ENCODE results near the gene RELL2.

The RELL2 gene

DNA sequence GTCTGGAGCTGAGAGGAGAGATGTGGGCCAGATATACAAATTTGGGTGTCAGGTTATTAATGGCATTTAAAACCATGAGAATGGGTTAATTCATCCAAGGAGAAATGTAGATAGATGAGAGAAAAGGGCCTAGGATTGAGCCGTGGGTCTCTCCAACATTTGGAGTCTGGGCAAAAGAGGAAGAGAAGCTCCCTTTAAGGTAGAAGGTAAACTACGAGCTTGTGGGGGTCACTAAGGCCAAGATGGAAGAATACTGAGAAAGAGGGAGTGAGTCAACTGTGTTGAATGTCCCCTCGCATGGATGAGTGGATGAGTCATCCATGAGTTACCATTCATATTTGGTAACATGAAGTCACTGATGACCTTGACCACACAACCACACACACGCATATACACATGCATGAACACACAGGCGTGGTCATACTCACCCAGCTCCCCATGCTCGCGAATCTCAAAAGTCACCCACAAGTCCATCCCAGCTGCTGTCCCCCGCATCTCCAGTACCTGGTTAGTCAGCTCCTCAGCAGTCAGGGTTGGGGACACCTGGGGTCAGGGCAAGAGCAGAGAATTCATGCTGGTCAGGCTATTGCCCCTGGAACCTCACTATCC, 21.2 kb downstream of the RELL2 start:
- Mint-ChIP-seq H3K27ac (ENCODE audit: low read depth) (no peak overlapping the region), H3K4me3 (no peak overlapping the region), H3K36me3 (ENCODE audit: insufficient read depth) (peaks cover 2% of the 10 kb centered on the region), H3K9me3 (no peaks in the 10 kb centered on the region), H3K4me1 (no peaks in the 10 kb centered on the region), H3K27me3 (no peaks in the 10 kb centered on the region)
- DNase-seq (ENCODE audit: low spot score in 2 of 2): no peak
- ATAC-seq (replicated peaks; ENCODE audit: extremely low read depth, poor library complexity, severe bottlenecking): no peak

DNA sequence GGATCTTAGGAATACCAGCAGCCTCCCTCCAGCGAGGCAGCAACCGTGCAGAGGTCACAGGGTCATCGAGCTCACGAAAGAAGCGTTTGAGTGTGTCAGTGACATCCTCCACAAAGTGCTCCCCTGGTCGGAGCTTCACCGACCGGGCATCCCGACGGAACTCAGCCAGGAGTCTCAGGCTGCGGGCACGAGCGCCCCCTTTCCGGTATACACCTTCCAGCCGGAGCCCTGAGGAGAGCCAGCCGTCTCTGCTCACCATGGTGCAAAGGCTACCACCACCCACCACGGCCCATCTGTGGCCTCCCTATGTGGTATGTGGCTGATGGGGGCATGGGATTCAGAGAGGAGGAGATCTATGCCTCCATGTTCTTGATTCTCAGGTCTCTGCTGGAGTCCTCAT, 25.2 kb downstream of the RELL2 start:
- no peak for DNase-seq (ENCODE audit: low spot score in 2 of 2)
- H3K9me3 Mint-ChIP-seq: no peaks in the 10 kb centered on the region
- peaks cover 2% of the 10 kb centered on the region for H3K36me3 Mint-ChIP-seq (ENCODE audit: insufficient read depth)
- H3K27ac Mint-ChIP-seq (ENCODE audit: low read depth): no peak overlapping the region
- no peak overlapping the region for H3K4me3 Mint-ChIP-seq
- peaks cover 4% of the 10 kb centered on the region for H3K4me1 Mint-ChIP-seq
- no peaks in the 10 kb centered on the region for H3K27me3 Mint-ChIP-seq
- no peak for ATAC-seq (replicated peaks; ENCODE audit: extremely low read depth, poor library complexity, severe bottlenecking)

DNA sequence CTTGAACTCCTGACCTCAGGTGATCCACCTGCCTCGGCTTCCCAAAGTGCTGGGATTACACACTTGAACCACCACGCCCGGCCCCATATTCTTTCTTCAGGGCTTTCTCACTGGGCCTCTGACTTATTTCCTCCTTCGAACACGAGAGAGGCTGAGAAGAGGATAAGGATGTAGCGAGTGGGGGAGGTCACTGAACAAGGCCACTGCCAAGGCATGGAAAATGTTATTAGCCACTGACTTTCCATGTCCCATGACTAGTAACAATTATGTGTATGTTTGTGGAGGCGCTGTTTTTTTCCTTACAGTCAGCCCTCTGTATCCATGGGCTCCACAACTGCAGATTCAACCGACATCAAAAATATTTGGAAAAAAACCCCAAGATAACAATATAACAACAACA, 26.7 kb downstream of the RELL2 start:
- Mint-ChIP-seq H3K27me3 (no peaks in the 10 kb centered on the region), H3K4me3 (no peak overlapping the region), H3K27ac (ENCODE audit: low read depth) (no peak overlapping the region), H3K36me3 (ENCODE audit: insufficient read depth) (no peaks in the 10 kb centered on the region), H3K9me3 (no peaks in the 10 kb centered on the region), H3K4me1 (peaks cover 4% of the 10 kb centered on the region)
- DNase-seq (ENCODE audit: low spot score in 2 of 2) (no peak), ATAC-seq (replicated peaks; ENCODE audit: extremely low read depth, poor library complexity, severe bottlenecking) (no peak)

DNA sequence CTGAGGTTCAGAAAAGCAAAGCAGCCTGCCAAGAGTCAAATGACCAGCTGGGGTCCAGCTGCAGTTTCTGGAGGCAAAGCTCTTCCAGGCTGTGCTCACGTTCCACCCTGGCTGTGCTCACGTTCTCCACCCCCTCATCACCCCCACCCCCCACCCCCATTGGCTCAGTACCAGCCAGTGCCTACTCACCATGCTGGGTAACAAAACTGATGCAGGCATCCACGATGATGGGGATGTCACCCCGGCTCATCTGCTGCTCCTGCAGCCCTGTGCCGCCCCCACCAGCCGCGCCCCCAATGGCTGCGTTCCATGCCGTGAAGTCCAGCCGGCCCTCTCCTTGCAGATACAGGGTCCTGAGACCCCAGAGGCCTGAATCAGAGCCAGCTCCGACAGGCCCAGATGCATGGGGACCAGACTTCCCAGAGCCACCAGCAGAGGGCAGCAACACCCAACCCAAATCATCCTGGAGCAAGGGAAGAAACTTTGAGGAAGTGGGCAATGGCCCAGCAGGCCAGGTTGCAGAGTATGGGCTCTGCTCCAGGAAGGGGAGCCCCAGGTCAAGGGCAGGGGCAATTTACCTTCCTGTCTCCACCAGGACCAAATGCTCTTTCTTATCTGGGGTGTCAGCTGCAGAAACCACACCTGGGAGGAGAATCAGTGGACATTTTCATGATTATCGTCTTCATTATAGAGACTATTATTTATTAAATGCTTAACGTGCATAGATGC, 28.1 kb downstream of the RELL2 start:
- Mint-ChIP-seq H3K9me3 (no peaks in the 10 kb centered on the region), H3K4me1 (peaks cover 8% of the 10 kb centered on the region), H3K36me3 (ENCODE audit: insufficient read depth) (no peaks in the 10 kb centered on the region), H3K4me3 (no peak overlapping the region), H3K27ac (ENCODE audit: low read depth) (no peak overlapping the region), H3K27me3 (no peaks in the 10 kb centered on the region)
- DNase-seq (ENCODE audit: low spot score in 2 of 2): peak; percentile 43 to 70
- ATAC-seq (replicated peaks; ENCODE audit: extremely low read depth, poor library complexity, severe bottlenecking): peak; percentile 62

- Mint-ChIP-seq H3K27me3 (no peaks in the 10 kb centered on the region), H3K27ac (ENCODE audit: low read depth) (no peak overlapping the region), H3K4me1 (peaks cover 8% of the 10 kb centered on the region), H3K36me3 (ENCODE audit: insufficient read depth) (no peaks in the 10 kb centered on the region), H3K9me3 (no peaks in the 10 kb centered on the region), H3K4me3 (no peak overlapping the region)
- DNase-seq (ENCODE audit: low spot score in 2 of 2) (no peak), ATAC-seq (replicated peaks; ENCODE audit: extremely low read depth, poor library complexity, severe bottlenecking) (no peak)
These were observed 29.5 kb downstream of the RELL2 start for GRCh38 chr5:141665995-141666940.

DNA sequence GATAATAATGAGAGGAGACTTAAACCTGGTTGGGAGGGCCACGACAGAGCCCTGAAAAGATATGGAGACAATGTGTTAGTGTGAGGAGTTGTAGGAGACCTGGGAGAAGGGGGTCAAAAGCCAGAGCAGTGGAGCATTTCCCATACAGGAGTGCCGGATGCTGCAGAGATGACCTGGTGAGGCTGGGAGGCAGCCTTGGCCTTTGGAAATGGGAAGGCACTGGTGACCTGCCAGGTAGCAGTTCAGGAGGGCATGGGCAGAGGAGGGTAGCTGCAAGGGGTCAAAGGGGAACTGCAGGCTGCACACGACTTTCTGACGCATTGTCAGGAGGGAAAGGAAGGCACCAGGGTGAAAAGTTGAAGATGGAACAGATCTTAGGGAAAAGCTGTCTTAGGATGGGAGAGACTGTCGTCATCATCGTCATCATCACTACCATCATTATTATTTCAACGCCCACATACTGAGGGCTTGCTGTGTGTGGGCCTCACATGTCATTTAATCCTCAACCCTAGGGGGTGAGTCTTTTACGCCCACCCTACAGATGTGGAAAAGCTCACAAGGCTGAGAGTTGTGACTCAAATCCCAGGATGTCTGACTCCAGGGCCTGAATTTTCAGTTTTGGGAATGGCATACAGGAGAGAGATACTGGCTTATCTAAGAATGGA, 31.9 kb downstream of the RELL2 start:
- Mint-ChIP-seq H3K4me3 (no peak overlapping the region), H3K4me1 (peaks cover 8% of the 10 kb centered on the region), H3K9me3 (no peaks in the 10 kb centered on the region), H3K36me3 (ENCODE audit: insufficient read depth) (no peaks in the 10 kb centered on the region), H3K27ac (ENCODE audit: low read depth) (no peak overlapping the region), H3K27me3 (no peaks in the 10 kb centered on the region)
- DNase-seq (ENCODE audit: low spot score in 2 of 2): no peak
- no peak for ATAC-seq (replicated peaks; ENCODE audit: extremely low read depth, poor library complexity, severe bottlenecking)

DNA sequence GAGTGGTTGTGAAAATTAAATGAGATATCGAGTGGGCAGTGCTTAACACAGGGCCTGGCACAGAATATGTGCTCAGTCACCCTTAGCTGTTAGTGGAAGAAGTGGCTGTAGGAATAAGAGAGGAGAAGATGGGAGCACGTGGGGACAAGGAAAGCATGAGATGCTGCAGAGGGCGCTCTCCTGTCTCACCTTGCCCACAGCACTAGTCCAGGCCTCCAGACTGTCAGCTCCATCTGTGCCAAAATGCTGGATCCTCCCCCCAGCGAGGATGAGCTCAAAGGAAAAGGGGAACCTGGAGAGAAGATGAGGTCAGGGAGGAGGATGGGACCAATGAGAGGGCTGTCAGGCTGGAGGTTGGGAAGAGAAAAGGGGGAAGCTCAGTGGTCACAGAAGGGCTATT, 32.7 kb downstream of the RELL2 start:
- no peak overlapping the region for H3K4me3 Mint-ChIP-seq
- no peak overlapping the region for H3K27ac Mint-ChIP-seq (ENCODE audit: low read depth)
- no peak for DNase-seq (ENCODE audit: low spot score in 2 of 2)
- no peaks in the 10 kb centered on the region for H3K36me3 Mint-ChIP-seq (ENCODE audit: insufficient read depth)
- H3K4me1 Mint-ChIP-seq: peaks cover 8% of the 10 kb centered on the region
- no peaks in the 10 kb centered on the region for H3K27me3 Mint-ChIP-seq
- no peak for ATAC-seq (replicated peaks; ENCODE audit: extremely low read depth, poor library complexity, severe bottlenecking)
- H3K9me3 Mint-ChIP-seq: no peaks in the 10 kb centered on the region

DNA sequence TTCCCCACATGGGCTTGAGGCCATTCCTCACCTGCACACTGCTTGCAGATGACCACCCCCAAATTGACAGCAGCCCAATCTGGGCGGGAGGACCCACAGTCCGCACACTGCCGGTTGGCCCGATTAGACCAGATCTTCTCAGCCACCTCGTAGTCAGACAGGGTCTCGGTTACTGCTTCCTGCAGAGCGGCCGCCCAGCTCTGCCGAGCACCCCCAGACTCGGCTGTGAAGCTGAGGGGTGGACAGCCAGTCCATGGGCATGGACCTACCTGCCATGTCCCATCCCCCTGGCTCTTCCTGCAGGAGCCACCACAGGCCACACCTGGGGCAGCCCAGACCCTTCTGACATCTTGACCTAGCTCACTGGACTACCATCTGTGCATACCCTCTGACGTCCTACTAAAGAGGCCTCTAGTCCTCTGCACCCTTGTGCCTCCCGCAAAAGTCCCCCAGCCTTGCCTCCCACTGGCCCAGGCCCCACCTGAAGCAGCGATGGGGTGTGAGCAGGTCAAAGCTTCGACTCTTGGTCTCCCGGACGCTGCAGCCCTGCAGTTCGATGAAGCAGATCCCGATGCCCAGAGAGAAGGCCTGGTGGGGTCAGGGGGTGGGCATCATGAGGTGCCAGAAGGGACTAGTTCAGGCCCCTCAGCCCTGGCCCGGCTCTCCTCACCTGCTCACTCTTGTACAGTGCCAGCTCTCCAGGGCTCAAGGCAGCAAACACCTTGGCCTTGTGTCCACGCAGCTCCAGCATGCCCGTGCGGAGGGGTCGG, 35.5 kb downstream of the RELL2 start:
- H3K4me3 Mint-ChIP-seq: no peak overlapping the region
- H3K9me3 Mint-ChIP-seq: no peaks in the 10 kb centered on the region
- peaks cover 4% of the 10 kb centered on the region for H3K4me1 Mint-ChIP-seq
- no peaks in the 10 kb centered on the region for H3K36me3 Mint-ChIP-seq (ENCODE audit: insufficient read depth)
- no peak for DNase-seq (ENCODE audit: low spot score in 2 of 2)
- ATAC-seq (replicated peaks; ENCODE audit: extremely low read depth, poor library complexity, severe bottlenecking): no peak
- no peaks in the 10 kb centered on the region for H3K27me3 Mint-ChIP-seq
- no peak overlapping the region for H3K27ac Mint-ChIP-seq (ENCODE audit: low read depth)

DNA sequence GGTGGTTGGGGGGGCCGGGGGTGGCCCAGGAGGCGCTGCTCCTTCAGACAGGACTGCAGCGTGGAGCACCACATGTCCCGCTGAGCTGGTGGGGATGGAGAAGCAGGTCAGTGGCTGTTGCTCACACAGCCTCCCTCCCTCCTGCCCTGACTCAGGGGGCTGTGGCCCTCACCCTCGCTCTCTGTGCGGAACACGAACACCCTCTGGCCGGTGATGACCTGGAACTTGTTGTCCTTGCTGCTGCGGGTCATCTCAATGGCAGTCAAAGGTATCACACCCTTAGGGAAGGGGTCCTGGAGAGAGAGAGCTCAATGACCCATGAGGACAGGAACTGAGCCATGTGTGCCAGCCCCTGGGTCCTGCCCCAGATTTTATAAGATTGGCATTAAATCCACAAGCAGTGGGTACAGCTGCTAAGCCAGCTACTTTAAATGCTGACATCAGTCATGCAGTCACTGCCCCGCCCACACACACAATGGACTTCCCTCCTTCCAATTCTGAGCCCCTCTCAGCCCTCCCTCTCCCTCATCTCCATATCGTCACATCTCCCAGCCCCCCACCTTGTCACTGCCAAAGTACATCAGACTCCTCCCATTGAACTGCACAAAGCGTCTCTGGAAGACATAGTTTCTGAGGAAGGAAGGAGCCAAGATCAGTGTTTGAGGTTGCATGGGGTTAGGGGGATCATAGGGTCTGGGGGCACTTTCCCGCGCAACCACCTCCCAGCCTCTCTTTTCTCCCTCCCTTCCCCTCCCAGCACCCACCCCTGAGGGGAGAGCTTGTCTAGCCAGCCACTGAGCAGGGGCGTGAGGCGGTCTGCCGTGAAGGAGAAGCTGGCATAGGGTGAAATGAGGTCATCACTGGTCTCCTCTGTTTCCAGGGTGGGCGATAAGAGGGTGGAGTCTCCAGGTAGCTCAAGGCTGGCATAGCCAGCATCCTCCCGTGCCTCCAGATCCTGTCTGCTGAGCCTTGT, 36.3 kb downstream of the RELL2 start:
- Mint-ChIP-seq H3K4me3 (no peak overlapping the region), H3K4me1 (peaks cover 4% of the 10 kb centered on the region), H3K36me3 (ENCODE audit: insufficient read depth) (no peaks in the 10 kb centered on the region), H3K27ac (ENCODE audit: low read depth) (no peak overlapping the region), H3K9me3 (no peaks in the 10 kb centered on the region), H3K27me3 (no peaks in the 10 kb centered on the region)
- ATAC-seq (replicated peaks; ENCODE audit: extremely low read depth, poor library complexity, severe bottlenecking): no peak
- no peak for DNase-seq (ENCODE audit: low spot score in 2 of 2)

- H3K4me3 Mint-ChIP-seq: no peak overlapping the region
- ATAC-seq (replicated peaks; ENCODE audit: extremely low read depth, poor library complexity, severe bottlenecking): no peak
- no peaks in the 10 kb centered on the region for H3K27me3 Mint-ChIP-seq
- H3K4me1 Mint-ChIP-seq: no peaks in the 10 kb centered on the region
- no peak for DNase-seq (ENCODE audit: low spot score in 2 of 2)
- no peak overlapping the region for H3K27ac Mint-ChIP-seq (ENCODE audit: low read depth)
- H3K9me3 Mint-ChIP-seq: no peaks in the 10 kb centered on the region
- H3K36me3 Mint-ChIP-seq (ENCODE audit: insufficient read depth): no peaks in the 10 kb centered on the region
These were observed 38.0 kb downstream of the RELL2 start for GRCh38 chr5:141674747-141675146.

GRCh38 chr5:141675672-141676071, 38.9 kb downstream of the RELL2 start:
- H3K36me3 Mint-ChIP-seq (ENCODE audit: insufficient read depth): no peaks in the 10 kb centered on the region
- ATAC-seq (replicated peaks; ENCODE audit: extremely low read depth, poor library complexity, severe bottlenecking) (no peak), DNase-seq (ENCODE audit: low spot score in 2 of 2) (no peak)
- no peaks in the 10 kb centered on the region for H3K9me3 Mint-ChIP-seq
- no peaks in the 10 kb centered on the region for H3K27me3 Mint-ChIP-seq
- no peak overlapping the region for H3K4me3 Mint-ChIP-seq
- H3K27ac Mint-ChIP-seq (ENCODE audit: low read depth): no peak overlapping the region
- peaks cover 1% of the 10 kb centered on the region for H3K4me1 Mint-ChIP-seq
